ENCODE results near the gene INTS11.

DNA sequence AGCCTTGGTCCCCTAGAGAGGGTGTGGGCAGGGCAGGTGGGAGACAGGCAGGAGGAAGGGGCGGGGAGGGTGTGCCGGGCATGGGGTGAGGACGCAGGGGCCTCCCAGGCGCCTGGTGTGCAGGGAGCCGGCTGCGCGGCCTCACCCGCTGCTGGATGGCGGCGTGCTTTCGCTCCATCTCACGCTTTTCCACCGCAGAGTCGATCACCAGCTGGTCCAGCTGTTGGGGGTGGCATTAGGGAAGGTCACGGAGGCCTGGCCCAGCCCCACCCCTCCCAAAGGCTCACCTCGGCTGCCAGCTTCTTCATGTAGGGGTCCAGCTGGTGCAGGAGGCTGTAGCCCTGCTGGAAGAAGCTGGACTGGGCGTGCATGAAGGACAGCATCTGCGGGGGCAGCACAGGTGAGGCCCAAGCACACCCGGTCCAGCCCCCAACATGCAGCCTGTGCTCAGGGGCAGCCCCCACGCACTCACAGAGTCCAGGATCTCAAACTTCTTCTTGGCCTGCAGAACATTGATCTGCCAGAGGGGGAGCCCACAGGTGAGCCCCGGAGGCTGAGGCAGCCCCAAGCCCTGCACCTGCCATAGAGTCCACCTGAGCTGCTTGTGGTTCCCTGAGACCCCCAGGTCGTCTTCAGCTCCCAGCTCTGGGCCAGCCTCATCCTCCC lies 24.6 kb downstream of the INTS11 start:
- no peak for TF ChIP-seq ESRRG (CRISPR knock-in tag; IDR thresholded peaks at IDR 0.05)
- TF ChIP-seq TOX (CRISPR knock-in tag; IDR thresholded peaks at IDR 0.05; ENCODE audit: borderline replicate concordance), result no peak
- TF ChIP-seq ZNF70 (CRISPR knock-in tag; IDR thresholded peaks at IDR 0.05), result no peak
- TF ChIP-seq, protein P1, sequence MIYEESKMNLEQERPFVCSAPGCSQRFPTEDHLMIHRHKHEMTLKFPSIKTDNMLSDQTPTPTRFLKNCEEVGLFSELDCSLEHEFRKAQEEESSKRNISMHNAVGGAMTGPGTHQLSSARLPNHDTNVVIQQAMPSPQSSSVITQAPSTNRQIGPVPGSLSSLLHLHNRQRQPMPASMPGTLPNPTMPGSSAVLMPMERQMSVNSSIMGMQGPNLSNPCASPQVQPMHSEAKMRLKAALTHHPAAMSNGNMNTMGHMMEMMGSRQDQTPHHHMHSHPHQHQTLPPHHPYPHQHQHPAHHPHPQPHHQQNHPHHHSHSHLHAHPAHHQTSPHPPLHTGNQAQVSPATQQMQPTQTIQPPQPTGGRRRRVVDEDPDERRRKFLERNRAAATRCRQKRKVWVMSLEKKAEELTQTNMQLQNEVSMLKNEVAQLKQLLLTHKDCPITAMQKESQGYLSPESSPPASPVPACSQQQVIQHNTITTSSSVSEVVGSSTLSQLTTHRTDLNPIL (CRISPR knock-in tag; IDR thresholded peaks at IDR 0.05; ENCODE audit: low read depth), result no peak
